ENCODE data around the gene OVOL2.

GRCh38 chr20:18003897-18004296, 53.8 kb downstream of the OVOL2 start:
- TF ChIP-seq EZH2 (IDR thresholded peaks at IDR 0.05; ENCODE audit: insufficient read depth, poor library complexity, severe bottlenecking), result no peak
- no peak for TF ChIP-seq EZH2phosphoT487 (IDR thresholded peaks at IDR 0.05; ENCODE audit: insufficient read depth, low read depth)

All from GM23248 (cell line).